Renal cortex interstitium (tissue), 11 donors: ENCODE data around the gene DUSP28. TPM values are rescaled to one million over a fixed set of nuclear protein-coding genes. Genes with fewer than 3 reads are reported as not detected.

Experiments used
- DNase-seq, 11 donors: peaks; one replicate each; pipeline ENCODE4 v3.0.0-alpha.2; 2013; ENCODE audit warnings: low read depth in 9 of 11, low spot score in 4 of 11; ENCODE audit errors: extremely low read depth in 1 of 11
- polyA plus RNA-seq, 3 donors: library from polyadenylated mRNA; unstranded; fragments of 120-200 nt; gene quantifications; one replicate each; pipeline ENCODE4 v1.2.1, GENCODE V29; 2013; ENCODE audit not compliant: insufficient read length in 3 of 3

DUSP28 gene
- polyA plus RNA-seq, 3 donors: 6.0 to 7.1 (median 6.9) TPM

DNA sequence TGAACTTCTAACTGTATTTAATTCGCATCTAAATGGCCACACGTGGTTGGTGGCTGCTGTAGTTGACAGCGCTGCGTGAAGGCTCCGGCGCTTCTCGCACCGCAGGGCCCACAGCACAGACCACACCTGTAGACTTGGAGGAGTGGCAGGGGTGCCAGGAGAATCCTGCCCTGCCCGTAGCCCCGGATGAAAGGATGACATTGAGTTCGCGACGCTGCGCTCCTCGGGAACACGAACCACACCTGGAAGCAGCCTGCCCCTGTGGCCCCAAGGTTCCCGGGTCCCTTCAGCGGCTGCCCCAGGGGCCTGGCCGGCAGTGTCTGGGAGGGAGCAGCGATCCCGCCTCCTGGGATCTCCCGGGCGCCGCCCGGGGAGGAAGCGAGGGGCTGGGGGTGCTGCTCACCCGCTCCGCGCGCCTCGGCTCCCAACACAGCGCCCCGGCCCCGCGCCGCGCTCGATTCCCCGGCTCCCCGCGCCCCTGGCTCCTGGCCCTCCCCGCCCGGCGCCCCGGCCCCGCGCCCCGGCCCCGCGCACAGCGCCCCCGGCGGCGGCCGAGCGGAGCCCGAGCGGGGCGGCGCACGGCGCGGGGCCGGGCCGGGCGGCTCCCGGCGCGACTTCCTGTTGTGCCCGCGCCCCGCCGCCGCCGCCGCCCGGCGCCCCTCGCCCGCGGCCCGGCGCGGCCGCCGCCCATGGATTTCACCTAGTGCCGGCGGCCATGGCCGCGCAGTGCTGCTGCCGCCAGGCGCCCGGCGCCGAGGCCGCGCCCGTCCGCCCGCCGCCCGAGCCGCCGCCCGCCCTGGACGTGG, 7.9 kb downstream of the DUSP28 start, which contains the start of gene RNPEPL1:
RNPEPL1 (plus strand) TSS at position 613 of the 806 bp plus-strand sequence; CDS start at position 716, 103 bp downstream.
- DNase-seq: no peak

DNA sequence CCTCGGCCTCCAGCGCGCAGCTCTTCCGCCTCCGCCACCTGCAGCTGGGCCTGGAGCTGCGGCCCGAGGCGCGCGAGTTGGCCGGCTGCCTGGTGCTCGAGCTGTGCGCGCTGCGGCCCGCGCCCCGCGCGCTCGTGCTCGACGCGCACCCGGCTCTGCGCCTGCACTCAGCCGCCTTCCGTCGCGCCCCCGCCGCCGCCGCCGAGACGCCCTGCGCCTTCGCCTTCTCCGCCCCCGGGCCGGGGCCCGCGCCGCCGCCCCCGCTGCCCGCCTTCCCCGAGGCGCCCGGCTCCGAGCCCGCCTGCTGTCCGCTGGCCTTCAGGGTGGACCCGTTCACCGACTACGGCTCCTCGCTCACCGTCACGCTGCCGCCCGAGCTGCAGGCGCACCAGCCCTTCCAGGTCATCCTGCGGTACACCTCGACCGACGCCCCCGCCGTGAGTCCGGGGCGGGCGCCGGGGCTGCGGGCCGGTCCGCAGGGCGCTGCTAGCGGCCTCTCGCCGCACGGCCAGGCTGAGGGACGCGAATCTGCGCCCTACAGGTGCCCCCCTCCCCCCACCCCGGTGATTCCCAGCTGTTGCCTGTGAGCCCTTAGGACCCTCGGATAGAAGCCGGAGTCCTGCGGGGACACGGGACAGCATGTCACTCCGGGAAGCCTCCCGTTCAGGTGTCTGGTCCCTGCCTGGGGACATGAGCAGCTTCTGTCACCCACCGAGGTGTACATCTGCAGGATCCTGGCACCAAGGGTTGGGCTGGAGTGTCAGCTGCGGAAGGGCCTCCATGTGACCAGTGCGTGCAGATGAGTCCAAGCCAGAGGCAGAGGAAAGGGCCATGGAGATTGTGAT, 8.7 kb downstream of the DUSP28 start:
- DNase-seq: peak in 1 of 11 donors; percentile 63

DNA sequence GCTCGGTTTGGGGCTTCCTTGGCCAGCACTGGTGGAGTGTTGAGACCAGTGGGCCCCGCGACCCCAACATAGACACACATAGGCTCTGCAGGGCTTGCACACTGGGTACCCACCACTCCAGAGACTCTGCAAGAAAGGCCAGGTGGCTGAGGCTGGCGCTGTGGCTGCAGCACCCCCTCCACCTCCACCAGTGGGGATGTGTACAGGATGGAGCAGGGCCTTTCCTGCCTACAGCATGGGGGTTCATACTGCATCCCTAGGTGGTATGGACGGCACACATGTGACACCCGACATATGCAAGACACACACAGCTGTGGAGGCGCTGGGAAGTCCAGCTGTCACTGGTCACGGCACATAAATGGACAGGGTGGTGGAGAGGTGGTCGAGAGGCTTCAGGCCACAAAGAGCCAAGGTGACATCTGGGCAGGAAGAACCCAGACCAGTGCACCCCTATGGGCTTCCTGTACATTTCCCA, 9.4 kb downstream of the DUSP28 start:
- DNase-seq: no peak

DNA sequence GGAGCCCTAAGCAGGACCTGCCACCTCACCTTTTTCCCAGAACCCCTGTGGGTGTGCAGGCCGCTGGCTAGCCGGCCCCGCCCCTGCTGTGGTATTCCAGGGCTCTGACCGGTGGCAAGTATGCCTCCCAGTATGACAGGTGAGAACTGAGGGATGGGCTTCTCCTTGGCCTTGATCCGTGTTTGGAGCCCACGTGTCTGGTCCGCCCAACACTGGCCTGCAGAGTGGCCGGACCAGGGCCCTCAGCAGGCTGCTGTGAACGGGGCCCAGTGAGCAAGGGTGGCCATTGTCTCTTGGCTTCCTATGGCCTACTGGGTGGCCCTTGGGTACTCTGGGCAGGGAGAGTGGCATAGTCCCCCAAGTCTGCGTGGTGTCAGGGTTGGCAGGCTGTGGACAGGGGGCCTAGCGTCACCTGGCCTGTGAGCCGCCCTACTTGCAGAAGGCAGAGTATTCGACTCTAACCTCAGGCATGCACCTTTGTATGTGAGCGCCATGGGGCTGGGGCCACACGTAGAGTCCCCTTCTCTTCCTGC, 9.9 kb downstream of the DUSP28 start:
- no peak for DNase-seq

DNA sequence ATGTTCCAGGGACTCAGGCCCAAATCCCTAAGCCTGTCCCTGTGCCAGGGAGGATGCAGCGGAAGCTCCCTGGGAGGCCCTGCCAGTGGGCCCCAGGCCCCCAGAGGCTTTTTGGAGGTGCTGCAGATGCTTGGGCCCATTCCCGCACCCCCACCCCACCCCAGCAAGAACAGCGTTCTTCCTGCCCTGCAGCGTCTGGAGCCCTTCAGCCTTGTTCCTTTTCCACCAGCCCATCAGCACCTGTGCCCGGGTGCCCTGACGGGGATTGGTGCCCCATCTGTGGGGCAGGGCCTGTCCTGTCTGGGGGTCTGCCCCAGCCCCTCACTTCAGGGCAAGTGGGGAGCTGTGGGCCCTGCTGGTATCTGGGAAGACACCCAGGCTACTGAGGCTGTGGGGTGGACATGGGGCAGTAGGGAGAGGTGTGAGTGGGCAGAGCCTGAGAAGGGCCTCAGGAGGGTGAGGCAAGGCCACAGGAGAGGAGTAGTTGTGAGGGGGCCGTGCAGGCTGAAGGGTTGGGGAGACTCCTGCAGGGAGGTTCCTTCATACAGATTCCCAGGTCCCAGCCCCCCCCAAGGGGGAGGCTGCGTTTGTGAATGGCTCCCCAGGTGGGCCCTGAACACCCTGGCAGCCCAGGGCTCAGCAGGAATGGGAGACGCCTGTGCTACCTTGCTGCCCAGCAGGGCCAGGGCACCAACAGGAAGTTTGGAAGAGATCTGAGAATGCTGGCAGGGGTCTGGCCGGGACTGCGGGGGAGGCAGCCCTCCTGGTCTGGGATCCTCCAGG, 10.6 kb downstream of the DUSP28 start:
- no peak for DNase-seq

DNA sequence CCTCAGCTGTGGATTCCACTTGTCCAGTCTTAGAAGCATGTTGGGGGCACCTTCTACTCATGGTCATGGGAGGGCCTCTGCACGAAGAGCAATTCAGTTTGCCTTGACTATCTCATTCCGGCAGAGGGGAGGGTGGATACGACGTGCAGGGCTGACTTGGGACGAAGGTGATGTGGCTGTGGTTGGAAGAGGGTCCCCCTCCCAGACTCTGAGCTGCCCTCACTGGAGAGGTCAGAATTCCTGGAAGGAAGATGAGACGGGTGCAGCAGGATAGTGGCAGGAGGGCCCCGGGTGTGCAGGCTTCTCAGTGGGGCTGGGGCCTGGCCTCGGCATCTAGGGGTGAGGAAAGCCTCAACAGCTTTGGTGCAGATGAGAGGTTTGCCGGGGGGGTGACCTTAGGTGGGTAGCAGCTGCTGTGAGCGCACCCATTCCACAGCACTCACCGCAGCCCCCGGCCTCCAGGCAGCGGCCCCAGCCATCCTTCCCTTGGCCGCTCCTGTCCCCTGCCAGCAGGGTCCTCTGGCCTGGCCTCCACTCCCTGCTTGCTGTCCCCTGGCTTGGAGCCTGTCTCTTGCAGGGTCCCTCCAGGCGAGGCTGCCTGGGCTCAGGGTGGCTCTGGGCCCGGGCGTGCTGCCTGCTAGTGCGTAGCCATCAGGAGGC, 11.3 kb downstream of the DUSP28 start:
- no peak for DNase-seq

DNA sequence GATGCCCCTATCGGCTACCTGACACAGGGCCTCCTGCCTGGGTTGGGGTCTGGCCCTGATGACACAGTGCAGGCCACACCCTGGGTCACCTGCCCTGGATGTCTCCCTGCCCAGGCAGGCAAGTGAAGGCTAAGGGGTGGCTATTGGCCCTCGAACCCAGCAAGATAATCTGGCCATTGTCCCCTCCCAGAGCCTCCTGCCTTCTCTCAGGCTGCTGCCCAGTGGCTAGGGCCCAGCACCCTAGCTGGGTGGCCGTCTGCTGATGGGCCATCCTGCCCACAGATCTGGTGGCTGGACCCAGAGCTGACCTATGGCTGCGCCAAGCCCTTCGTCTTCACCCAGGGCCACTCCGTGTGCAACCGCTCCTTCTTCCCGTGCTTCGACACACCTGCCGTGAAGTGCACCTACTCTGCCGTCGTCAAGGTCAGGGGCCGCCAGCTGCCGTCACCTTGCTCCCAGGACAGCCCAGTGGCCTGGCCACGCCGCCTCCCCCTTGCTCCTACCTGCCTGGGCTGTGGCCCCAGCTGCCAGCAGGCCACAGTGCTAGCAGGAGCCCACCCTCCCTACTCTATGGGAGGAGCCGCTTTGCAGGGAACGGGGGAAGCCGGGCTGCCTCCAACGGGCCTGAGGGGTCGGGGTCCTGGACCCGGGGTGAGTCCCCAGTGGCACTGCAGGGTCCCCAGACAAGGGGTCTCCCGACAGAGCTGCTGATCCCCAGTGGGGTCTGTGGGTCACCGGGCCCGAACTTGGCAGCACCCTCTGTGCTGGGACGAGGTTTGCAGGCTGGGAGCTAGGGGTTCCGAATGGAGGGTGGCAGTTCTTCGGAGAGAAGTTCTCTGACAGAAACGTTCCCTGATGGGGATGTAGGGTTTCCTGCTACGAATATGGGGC, 12.2 kb downstream of the DUSP28 start:
- no peak for DNase-seq

DNA sequence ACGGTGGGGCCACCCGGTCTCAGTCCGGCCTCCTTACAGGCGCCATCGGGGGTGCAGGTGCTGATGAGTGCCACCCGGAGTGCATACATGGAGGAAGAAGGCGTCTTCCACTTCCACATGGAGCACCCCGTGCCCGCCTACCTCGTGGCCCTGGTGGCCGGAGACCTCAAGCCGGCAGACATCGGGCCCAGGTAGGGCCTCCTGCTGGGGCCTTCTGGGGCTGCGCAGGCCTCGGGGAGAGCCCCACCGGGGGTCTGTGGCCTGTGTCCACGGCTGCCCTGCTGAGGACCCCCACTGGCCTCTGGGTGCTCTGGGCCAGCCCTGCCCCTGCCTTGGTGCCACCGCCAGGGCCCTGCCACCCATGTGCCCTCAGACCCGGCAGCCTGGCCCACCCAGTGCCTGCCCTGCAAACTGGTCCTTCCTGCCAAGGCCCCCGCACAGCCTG, 12.9 kb downstream of the DUSP28 start:
- no peak for DNase-seq

DNA sequence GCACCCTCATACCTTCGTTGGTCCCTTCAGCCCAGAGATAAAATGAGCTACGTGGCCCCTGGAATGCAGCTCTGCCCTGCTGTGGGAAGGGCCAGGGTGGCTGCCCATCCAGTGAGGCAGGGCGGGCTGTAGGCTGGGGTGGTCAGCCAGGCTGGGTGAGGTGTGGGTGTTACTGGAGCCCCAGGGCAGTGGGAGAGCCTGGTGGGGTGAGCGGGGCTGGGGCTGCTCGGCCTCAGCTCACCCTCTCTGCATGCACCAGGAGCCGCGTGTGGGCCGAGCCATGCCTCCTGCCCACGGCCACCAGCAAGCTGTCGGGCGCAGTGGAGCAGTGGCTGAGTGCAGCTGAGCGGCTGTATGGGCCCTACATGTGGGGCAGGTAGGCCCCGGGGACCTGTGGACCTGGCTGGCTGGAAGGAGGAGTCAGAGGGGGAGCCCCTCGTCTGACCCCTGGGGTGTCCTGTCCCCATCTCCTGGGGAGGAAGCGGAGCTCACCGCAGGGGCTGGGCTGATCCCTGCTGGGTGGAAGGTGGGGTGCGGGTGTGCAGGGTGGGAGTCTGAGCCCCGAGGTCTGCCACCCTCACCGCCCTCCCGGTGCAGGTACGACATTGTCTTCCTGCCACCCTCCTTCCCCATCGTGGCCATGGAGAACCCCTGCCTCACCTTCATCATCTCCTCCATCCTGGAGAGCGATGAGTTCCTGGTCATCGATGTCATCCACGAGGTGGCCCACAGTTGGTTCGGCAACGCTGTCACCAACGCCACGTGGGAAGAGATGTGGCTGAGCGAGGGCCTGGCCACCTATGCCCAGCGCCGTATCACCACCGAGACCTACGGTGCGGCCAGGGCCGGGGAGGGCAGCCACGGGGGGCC, 13.6 kb downstream of the DUSP28 start:
- DNase-seq: no peak

DNA sequence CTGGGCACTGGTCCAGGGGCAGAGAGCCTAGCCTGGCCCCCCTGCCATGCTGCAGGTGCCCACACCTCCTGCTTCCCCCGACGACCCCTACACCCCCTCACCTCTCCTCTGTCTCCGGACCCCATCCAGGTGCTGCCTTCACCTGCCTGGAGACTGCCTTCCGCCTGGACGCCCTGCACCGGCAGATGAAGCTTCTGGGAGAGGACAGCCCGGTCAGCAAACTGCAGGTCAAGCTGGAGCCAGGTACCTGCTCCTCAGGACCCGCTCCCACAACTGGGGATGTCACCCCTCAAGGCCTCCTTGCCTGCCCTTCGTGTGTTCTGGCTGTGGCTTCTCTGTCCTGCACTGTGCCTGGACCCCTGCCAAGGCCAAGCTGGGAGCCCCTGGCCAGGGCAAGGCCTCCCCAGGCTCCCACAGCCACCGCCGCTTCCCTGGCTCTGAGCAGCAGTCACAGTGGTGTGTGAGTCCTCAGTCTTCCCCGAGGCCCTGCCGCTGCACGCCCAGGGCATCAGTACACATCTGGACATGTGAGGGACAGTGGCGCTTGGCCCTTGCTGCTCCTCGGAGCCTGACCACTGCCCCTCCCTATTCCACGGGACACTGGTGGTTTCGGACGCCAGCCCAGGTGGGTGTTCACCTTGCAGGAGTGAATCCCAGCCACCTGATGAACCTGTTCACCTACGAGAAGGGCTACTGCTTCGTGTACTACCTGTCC, 14.4 kb downstream of the DUSP28 start:
- no peak for DNase-seq

DNA sequence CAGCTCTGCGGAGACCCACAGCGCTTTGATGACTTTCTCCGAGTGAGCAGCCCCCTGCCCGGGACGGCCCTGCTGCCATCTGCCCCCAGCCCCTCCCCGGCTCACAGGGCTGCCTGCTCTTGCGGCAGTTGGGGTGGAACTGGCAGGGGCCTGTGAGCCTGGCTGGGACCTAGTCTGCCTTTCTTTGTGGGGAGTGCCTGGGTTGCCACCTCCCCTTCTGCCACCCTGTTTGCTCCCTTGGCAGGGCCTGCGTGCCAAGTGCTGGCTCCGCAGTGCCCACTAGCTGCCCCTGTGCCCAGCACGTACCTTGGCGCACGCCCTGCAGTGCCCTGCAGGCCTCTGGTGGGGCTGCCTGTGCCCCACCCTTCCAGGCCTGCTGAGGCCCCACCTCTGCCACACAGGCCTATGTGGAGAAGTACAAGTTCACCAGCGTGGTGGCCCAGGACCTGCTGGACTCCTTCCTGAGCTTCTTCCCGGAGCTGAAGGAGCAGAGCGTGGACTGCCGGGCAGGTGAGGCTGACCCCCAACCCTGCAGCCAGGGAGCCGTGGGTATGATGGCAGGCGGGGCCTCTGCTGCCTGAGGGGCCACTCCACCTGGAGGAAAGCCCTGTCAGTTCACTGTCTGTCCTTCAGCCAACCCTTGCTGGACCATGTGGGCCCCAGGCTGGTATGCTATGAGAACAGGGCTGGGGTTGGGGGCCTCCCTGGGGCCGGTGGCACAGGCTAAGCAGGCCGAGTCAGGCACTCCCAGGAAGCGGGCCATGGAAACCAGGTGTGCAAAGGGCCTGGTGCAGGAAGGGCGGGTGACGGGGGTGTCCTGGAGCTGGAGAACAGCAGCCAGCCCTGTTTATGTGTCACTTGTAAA, 15.2 kb downstream of the DUSP28 start:
- DNase-seq: no peak

DNA sequence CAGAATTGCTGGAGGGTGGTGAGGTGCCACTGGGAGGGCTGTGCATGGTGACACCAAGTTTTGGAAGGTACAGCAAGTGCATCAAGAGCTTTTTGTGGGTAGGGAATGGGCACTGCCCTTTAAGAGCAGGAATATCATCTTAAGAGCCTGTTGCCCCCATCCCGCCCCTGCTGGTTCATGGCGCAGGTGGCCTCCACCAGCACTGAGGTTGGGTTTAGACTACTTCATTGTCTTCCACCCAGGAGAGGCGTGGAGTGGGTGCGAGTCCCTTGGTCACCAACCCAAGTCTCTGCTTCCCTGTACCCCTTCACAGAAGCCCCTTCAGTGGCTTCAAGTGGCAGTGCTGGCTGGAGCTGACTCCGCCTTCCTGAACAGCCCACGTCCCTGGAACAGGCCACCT, 15.9 kb downstream of the DUSP28 start:
- DNase-seq: no peak

DNA sequence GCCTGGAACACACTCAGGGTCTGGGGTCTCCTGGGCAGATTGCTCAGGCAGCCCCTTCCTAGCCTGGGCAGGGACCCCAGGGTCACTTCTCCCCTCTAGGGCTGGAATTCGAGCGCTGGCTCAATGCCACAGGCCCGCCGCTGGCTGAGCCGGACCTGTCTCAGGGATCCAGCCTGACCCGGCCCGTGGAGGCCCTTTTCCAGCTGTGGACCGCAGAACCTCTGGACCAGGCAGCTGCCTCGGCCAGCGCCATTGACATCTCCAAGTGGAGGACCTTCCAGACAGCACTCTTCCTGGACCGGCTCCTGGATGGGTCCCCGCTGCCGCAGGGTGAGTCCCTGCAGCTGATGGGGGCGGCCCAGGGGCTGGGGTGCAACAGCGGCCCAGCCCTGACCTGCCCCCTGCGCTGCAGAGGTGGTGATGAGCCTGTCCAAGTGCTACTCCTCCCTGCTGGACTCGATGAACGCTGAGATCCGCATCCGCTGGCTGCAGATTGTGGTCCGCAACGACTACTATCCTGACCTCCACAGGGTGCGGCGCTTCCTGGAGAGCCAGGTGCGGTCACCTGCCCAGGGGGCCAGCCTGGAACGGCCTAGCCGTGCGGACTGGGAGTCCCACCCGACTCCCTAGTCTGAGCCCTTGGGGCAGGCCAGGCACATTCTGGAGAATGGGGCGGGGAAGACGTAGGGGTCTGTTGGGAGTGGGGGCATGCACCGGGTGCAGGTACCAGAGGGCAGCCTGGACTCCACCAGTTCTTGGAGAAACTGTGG, 16.5 kb downstream of the DUSP28 start:
- DNase-seq: no peak
